Embryonic facial prominence (tissue), 1 donor: ENCODE measurements around the gene SNAPC2.
"Not testable (repeated sequence)": the region's sequence is repeated elsewhere in the genome, so short reads cannot be mapped to it uniquely, and the experiment has no call there.

Source experiments
- DNase-seq: peaks from one replicate; pipeline ENCODE4 v3.0.0-alpha.2; 2016; ENCODE audit errors: extremely low spot score

SNAPC2 gene

DNA sequence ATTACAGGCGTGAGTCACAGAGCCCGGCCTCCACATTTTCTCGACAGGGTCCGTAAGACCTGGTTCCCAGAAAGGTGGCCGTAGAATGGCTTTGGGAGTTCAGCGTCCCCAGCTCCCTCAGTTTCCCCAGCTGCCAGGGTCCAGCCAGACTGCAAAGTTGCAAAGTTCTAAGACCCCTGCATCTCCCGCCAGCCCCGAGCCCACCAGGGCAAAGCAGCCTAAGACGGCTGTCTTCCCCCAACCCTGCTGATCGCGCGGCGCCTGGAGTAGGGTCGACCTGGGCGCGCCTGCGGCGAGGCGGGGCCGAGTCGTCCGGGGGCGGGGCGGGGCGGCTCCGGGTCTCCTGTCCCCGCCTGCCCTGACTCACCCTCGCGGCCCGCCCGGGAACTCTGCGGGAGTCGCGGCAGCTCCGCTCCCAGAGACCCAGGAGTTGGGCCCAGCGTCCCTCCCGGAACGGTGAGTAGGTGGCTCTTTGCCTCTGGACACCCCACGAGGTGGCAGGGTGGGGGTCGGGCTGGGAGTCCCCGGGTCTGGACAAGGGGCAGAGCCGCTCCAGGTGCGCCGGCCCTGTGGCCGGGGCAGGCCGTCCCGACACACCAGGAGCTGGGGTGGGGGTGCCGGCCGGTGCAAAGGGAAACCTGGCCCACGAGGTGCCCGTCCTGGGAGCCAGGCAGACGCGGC is 31.9 kb upstream of the SNAPC2 start, which contains the start of gene LRRC8E:
Gene LRRC8E, plus strand, starts transcription at position 366 of the 681 bp plus-strand sequence. CDS start 7,094 bp downstream, outside the sequence.
- DNase-seq: no peak

DNA sequence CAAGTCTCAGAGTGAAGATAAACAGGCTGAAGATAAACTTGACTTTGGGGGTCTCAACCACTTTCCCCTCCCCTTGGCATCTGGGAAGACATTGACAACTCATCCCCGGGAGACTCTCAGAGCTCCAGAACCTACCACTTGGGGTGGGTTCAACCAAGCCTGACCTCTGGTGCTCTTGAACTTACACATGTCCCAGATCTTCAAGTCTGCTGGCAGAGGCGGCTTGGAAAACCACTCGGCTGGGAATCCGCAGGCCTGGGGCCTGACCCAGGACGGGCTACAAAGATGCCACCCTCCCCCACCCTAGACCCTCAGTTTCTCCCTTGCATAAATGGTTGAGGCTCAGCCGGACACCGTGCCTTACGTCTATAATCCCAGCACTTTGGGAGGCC is 31.3 kb upstream of the SNAPC2 start:
- no peak for DNase-seq

DNA sequence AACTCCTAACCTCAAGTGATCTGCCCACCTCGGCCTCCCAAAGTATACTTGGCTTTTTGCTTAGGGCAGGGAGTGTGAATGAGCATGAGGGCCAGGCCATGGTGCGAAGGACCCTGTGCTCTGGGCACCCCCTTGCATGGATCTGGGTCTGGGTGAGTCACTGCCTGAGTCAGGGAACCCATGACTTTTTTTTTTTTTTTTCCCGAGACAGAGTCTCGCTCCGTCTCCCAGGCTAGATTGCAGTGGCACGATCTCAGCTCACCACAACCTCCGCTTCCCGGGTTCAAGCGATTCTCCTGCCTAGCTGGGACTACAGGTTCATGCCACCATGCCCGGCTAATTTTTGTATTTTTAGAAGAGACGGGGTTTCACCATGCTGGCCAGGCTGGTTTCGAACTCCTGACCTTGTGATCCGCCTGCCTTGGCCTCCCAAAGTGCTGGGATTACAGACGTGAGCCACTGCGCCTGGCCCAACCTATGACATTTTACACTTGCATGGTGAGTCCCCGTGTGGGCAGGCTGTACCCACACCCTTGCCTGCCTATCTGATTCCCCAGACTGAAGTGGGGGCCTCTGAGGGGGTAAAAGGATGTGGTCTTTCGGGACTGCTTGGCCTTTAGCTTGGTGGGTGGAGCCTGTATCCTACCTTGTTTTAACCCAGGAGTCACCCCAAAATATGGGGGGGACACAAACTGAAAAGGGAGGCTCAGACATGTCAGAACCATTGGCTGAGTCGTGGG is 26.6 kb upstream of the SNAPC2 start:
- not testable (repeated sequence) for DNase-seq

DNA sequence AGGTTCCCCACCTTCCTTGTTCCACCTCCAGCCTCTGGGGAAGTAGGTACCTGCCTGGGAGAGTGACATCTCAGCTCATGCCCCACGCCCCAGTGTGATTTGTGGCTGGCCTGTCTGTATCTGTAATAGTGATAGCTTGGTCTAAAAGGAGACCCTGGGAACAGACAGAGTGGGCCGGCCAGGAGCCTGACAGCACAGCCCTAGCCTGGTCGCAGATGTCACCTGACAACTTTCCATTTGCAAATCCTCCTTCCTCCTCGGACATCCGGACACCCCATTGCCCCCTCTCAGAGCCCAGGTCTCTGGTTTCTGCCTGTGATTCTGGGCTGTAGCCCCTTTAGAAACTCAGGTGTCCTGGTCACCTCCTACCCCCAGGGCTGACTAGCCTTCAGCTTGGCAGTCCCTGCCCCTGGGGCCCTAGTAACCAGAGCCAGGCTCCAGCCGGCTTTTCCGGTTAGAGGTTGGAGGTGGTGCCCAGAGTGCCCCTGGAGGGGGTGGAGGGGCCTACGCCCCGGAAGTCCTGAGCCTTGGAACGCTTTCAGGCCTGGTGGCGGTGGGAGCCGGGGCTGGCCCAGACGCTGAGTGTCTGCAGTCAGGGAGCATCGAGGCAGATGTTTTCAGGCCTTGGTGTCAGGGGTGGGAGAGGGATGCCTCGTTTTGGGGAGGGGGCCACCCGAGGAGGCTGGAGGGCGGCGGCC is 25.4 kb upstream of the SNAPC2 start:
- no peak for DNase-seq

DNA sequence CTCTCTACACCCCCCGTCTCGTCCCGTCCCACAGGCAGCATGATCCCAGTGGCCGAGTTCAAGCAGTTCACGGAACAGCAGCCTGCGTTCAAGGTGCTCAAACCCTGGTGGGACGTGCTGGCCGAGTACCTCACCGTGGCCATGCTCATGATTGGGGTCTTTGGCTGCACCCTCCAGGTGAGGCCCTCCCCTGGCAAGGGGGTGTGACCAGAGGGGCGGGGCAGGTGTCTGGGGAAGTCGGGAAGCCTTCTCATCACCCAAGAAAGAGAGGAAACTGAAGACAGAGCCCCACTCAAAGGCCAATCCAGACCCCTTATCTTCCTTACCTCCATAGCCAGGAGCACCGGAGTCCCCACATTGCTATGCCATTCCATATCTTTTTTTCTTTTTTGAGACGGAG is 24.6 kb upstream of the SNAPC2 start:
- DNase-seq: no peak

DNA sequence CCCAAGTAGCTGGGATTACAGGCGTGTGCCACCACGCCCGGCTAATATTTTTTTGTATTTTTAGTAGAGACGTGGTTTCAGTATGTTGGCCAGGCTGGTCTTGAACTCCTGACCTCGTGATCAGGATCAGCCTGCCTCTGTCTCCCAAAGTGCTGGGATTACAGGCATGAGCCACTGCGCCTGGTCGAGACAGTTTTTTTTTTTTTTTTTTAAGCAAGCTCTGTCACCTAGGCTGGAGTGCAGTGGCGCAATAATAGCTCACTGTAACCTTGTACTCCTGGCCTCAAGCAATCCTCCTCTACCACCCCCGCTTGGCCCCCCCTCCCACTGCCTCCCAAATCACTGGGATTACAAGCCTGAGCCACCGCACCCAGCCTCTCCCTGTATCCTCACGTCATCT is 22.8 kb upstream of the SNAPC2 start:
- no peak for DNase-seq

DNA sequence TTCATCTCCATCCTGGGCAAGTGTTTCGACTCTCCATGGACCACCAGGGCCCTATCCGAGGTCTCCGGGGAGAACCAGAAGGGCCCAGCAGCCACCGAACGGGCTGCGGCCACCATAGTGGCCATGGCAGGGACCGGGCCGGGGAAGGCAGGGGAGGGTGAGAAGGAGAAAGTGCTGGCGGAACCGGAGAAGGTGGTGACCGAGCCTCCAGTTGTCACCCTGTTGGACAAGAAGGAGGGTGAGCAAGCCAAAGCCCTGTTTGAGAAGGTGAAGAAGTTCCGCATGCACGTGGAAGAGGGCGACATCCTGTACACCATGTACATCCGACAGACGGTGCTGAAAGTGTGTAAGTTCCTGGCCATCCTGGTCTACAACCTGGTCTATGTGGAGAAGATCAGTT is 21.2 kb upstream of the SNAPC2 start:
- DNase-seq: no peak

DNA sequence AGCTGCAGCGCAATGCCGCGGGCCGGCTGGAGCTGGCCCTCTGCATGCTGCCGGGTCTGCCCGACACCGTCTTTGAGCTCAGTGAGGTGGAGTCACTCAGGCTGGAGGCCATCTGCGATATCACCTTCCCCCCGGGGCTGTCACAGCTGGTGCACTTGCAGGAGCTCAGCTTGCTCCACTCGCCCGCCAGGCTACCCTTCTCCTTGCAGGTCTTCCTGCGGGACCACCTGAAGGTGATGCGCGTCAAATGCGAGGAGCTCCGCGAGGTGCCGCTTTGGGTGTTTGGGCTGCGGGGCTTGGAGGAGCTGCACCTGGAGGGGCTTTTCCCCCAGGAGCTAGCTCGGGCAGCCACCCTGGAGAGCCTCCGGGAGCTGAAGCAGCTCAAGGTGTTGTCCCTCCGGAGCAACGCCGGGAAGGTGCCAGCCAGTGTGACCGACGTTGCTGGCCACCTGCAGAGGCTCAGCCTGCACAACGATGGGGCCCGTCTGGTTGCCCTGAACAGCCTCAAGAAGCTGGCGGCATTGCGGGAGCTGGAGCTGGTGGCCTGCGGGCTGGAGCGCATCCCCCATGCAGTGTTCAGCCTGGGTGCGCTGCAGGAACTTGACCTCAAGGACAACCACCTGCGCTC is 20.3 kb upstream of the SNAPC2 start:
- DNase-seq: no peak

DNA sequence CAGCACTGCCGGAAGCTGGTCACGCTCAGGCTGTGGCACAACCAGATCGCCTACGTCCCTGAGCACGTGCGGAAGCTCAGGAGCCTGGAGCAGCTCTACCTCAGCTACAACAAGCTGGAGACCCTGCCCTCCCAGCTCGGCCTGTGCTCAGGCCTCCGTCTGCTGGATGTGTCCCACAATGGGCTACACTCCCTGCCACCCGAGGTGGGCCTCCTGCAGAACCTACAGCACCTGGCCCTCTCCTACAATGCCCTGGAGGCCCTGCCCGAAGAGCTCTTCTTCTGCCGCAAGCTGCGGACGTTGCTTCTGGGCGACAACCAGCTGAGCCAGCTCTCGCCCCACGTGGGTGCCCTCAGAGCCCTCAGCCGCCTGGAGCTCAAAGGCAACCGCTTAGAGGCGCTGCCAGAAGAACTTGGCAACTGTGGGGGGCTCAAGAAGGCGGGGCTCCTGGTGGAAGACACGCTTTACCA is 19.7 kb upstream of the SNAPC2 start:
- DNase-seq: no peak

DNA sequence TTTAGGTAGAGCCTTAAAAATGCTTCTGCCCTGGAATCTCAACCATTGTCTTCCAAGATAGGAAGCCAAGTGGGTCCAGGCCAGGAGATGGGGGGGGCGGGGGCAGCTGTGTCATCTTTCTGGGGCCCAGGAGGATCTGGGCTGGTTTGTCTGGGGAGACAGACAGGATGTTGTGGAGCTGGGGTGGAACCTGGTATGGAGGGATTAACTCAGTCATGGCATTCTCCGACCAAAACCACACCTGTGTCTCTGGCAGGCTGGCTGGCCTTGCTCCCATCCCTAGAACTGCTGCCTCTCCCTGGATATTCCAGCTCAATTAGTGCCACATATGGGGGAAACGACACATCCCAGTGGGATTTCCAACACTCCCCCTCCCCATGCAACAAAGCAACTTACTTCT is 19.2 kb upstream of the SNAPC2 start:
- DNase-seq: no peak

DNA sequence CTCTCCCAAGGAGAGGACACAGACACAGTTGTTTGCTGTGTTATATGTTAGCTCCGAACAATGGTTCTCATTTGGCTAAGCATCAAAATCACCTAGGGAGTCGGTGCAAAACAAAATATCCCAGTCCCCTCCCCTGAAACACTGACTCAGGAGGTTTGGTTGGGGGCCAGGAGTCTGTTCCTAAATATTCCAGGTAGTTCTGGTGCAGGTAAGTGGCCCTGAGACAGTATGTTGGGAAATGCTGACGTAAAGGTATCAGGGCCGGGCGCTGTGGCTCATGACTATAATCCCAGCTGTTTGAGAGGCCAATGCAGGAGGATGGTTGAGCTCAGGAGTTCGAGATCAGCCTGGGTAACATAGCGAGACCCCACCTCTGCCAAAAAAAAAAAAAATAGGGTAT is 18.8 kb upstream of the SNAPC2 start:
- no peak for DNase-seq

DNA sequence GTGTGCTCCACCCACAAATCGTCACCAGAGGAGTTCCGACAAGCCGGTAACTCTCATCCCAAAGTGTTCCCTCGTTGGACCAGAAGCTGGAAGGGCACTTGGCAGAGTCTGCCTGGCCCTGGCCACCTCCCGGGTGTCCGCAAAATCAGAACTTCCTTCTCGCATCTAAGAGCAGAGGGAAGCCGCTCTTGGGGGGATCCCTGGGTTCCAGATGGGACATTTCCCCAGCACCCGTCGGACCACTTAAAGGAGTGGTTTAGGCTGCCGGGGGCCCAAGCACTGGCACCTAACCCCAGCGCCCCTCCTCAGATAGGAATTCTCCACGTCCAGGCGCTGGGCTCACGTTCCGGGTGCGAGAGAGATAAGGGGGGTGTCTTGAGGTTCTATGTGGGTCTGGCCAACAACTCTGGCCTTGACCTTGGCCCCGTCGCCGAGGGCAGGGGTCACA is 17.3 kb upstream of the SNAPC2 start:
- no peak for DNase-seq

DNA sequence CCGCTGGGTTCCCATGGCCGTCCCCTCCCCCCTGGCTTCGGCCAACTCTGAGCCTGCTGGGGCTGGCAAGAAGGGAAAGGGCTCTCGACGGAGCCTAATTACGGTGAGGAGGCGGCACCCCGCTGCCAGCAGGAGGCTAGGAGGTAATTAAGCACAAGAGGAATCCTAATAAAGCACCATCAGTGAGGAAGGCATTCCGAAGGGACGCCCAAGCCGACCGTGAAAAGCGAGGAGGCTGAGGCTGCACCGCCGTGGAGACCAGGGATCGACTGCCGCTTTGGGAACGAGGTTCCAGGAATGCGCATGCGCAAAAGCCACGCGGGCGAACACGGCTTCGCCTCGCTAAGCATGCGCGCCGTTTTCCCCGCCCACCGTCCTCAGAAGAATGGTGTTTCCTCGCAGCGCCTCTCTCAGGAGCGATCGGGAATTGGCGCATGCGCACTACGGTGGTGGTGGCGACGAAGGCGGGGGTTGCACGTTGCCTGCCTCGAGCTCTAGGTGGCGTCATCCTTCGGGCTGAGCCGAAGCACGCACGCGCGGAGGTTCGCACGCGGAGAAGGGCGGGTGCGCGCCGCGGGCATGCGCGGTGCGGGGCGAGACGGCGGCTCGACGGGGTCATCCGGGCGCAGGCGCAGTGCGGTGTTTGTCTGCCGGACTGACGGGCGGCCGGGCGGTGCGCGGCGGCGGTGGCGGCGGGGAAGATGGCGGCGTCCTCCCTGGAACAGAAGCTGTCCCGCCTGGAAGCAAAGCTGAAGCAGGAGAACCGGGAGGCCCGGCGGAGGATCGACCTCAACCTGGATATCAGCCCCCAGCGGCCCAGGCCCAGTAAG is 16.7 kb upstream of the SNAPC2 start, which contains the start of gene MAP2K7:
Gene MAP2K7, plus strand, starts transcription at position 634 of the 830 bp plus-strand sequence. Its CDS starts 68 bp downstream, at position 702.
- peak; percentile 100 for DNase-seq

DNA sequence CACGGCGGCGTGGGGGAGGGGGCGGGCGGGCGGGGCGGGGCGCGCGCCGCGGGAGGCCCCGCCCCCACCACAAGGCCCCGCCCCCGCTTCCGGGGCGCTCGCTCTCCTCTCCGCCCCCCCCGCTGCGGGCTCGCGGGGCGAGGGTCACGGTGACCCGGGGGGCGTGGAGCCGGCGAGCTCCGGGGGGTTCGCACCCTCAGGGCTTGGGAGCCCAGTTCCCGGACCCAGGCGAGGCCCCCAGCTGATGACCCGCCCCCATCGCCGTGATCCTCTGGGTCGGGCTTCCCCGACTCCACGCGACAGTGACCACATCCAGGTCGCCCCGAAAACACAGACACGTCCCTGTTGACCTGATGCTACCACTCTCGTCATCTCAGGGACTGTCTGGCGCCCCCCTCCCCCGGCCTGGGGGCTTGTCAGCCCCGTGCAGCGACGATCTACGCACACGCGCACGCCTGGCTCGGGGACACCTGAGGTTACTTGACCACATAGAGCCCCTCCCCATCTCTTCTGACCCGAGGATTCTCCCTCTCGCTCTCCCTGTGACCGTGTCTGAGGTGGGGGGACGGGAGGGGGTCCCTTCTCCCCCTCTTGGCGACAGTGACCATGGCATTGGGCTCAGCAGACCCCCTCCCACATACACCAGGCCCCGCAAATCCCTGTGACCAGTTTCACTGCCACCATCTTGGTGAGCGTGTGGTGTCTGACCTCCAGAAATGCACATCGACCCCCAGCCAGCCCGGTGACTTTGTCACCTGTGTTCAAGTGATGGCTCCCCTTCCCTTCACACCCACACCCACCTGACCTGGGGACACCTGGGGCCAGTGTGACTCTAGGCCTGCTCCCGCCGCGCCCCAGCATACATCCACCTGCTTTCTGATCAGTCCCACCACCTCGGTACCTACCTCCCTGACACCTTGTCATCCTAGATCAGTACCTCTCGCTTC is 15.8 kb upstream of the SNAPC2 start:
- no peak for DNase-seq

DNA sequence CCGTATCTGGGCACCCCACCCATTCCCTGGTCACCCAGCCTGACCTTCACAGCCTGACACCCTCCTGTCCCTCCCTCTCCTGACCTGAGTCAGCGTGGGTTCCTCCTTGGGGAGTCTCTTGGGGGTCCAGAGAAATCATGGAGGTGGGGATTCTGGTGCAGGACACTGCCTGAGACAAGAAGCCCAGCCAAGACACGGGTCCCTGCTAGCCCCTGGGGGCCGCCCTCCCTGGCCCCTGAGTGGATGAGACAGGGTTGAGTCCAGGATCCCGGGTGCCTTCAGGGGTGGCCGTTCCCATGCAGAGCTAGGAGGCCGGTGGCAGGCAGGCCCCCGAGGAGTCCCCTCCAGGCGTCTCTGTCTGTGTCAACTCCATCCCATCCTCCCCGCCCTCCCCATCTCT is 14.9 kb upstream of the SNAPC2 start:
- no peak for DNase-seq

DNA sequence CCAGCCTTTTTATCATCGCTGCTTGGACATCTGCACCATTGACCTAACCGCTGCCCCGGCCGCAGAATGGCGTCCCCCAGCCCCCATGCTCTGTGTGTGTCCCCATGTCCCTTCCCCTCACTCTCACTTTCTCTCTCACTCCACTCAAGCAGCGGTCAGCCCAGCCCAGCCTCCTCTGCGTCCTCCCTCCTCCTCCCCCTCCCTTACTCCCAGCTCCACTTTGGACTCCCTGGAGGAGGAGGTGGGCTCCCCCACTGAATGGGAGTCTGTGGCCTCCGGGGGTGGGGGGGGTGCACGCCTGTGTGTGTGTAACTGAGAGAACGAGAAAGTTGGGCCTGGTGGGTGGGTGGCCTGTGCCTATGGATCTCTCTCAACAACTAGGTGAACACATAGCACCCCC is 14.3 kb upstream of the SNAPC2 start:
- DNase-seq: no peak

DNA sequence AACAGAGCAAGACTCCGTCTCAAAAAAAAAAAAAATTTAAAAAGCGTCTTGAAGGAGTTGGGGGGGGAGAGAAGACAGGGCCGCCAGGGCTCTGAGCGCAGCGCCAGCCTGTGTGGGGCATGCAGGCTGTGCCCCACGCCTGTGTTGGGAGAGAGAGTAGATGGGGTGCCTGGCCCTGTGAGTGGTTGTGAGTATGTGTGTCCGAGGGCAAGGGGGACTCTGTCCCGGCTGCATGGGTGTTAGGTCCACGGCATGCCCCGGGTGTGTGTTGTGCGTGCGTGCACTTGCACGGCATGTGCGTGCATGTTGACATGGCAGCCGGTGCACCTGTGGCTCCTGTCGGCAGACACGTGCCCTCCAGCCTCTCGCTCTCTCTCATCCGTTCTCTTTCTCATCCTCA is 13.0 kb upstream of the SNAPC2 start:
- no peak for DNase-seq

DNA sequence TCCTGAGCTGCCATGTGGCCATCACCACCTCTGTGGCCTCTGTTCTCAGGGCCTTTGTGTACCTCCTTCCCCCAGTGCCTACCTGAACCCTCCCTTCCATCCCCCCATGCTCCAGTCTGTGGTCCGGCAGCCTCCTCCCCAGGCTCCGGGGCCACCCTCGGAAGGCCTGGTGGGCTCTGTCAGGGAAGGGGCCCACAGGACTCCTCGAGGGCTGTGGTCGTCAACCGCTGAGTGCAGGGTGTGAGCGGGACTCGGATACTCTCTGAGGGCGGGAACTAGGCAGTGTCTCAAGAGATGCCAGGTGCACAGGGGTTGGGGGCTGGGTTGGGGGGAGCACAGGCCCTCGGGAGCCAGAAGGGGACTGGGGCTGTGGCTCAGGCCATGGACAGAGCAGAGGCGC is 12.6 kb upstream of the SNAPC2 start:
- no peak for DNase-seq

DNA sequence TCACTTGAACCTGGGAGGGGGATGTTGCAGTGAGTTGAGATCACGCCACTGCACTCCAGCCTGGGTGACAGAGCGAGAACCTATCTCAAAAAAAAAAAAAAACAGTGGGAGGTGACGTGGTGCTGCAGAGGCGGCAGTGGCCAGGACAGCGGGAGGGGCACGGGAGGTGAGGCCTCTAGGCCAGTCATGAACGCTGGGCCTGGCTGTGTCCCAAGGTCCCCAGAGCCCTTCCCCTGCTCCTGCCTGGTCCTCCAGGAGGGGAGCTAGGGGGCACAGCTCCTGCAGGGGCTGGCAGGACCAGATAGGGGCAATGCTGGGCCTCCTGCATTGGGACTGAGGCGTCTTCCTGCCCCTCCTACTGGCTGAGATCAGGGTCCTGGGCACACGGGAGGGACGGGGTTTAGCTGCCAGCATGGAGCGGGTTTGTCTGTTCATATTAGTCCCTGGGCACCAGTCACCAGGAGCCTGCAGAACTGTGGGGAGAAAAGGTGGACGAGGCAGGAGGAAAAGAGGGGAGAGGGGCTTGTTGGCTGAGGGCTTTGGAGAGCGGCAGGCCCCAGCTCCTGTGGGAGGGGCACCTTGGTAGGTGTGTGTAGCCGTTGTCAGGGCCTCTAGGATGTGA is 11.9 kb upstream of the SNAPC2 start:
- DNase-seq: no peak
